B cell (primary cell): Measurements from ENCODE around the gene RNF32. TPM values are rescaled to one million over a fixed set of nuclear protein-coding genes. Genes with fewer than 3 reads are reported as not detected.

Experiments
- ATAC-seq: fragments of 200-7000 bp; cut with Tn5 transposase; one replicate; pipeline ENCODE4 v1.10.0; 2021; ENCODE audit warnings: low read depth, mild to moderate bottlenecking, moderate number of reproducible peaks, moderate library complexity
- CTCF ChIA-PET: fragments of 350-600 bp; sonication (Branson Sonifier 250); formaldehyde crosslinking; loops from one replicate; lab custom pipeline; 2021; ENCODE audit warnings: antibody characterized with exemption, inconsistent platforms; lab: Charles Lee
- POLR2A ChIA-PET: fragments of 350-600 bp; sonication (Branson Sonifier 250); formaldehyde crosslinking; loops from one replicate; lab custom pipeline; 2021; ENCODE audit warnings: antibody characterized with exemption; lab: Charles Lee
- DNase-seq: peaks from one replicate; pipeline ENCODE4 v3.0.0; 2013
- H2AFZ ChIP-seq: 2 replicates; pipeline ENCODE4 v1.6.1; 2012; ENCODE audit warnings: mild to moderate bottlenecking, low read depth, low read length; ENCODE audit not compliant: insufficient read depth, poor library complexity, severe bottlenecking
- H3K27ac ChIP-seq, 2 donors: 1 replicate in 1 of 2; 2 replicates in 1 of 2; pipeline ENCODE4 v1.5.1; 2012 to 2013; ENCODE audit warnings: low read length in 2 of 2, mild to moderate bottlenecking in 2 of 2, moderate library complexity in 1 of 2
- H3K27me3 ChIP-seq, 4 experiments: fragments of 200-600 bp in 1 of 4; sonication (generic) in 1 of 4; replicated peaks in 1 of 4; 1 replicate in 2 of 4; 2 replicates in 2 of 4; pipeline versions ENCODE4 v1.6.1 to v1.7.0; 2013 to 2016; ENCODE audit warnings: low read length in 3 of 4, mild to moderate bottlenecking in 2 of 4, mixed read lengths in 1 of 4, moderate library complexity in 1 of 4; ENCODE audit not compliant: insufficient read depth in 4 of 4, control insufficient read depth in 3 of 4; ENCODE audit errors: control extremely low read depth in 1 of 4
- H3K36me3 ChIP-seq, 2 experiments: replicated peaks in 1 of 2; 1 replicate in 1 of 2; 2 replicates in 1 of 2; pipeline versions ENCODE4 v1.6.1 to v1.7.1; 2013; ENCODE audit warnings: low read length in 1 of 2; ENCODE audit not compliant: insufficient read depth in 2 of 2, control insufficient read depth in 1 of 2; ENCODE audit errors: control extremely low read depth in 1 of 2, extremely low read depth in 1 of 2
- H3K4me1 ChIP-seq, 2 donors: fragments of 200-600 bp in 1 of 2; sonication (generic) in 1 of 2; 1 replicate in 1 of 2; 2 replicates in 1 of 2; pipeline versions ENCODE4 v1.5.1 to v1.6.1; 2013 to 2017; ENCODE audit warnings: low read length in 2 of 2; ENCODE audit not compliant: control insufficient read depth in 2 of 2, insufficient read depth in 2 of 2
- H3K4me2 ChIP-seq: replicated peaks from 2 replicates; pipeline ENCODE3; 2012; ENCODE audit warnings: mild to moderate bottlenecking, low read depth, low read length; ENCODE audit not compliant: poor library complexity, severe bottlenecking
- H3K4me3 ChIP-seq, 5 experiments: fragments of 200-600 bp in 1 of 5; sonication (generic) in 1 of 5; 1 replicate in 3 of 5; 2 replicates in 2 of 5; pipeline versions ENCODE4 v1.5.1 to v1.7.0; 2011 to 2016; ENCODE audit warnings: low read length in 4 of 5, mild to moderate bottlenecking in 4 of 5, low read depth in 2 of 5, control low read depth in 1 of 5, moderate library complexity in 1 of 5; ENCODE audit not compliant: insufficient read depth in 1 of 5; ENCODE audit errors: control extremely low read depth in 1 of 5, extremely low read depth in 1 of 5
- H3K79me2 ChIP-seq: fragments of 200-600 bp; sonication (generic); one replicate; pipeline ENCODE4 v1.6.0; 2016; ENCODE audit warnings: low read length; ENCODE audit not compliant: control insufficient read depth, insufficient read depth
- H3K9ac ChIP-seq: fragments of 200-600 bp; sonication (generic); 2 replicates; pipeline ENCODE4 v1.6.1; 2017; ENCODE audit warnings: mild to moderate bottlenecking, low read length, moderate library complexity
- H3K9me3 ChIP-seq, 3 donors: one replicate each; pipeline versions ENCODE4 v1.6.1 to v1.7.1; 2013; ENCODE audit warnings: low read length in 2 of 3; ENCODE audit not compliant: control insufficient read depth in 2 of 3, insufficient read depth in 1 of 3; ENCODE audit errors: control extremely low read depth in 1 of 3
- H4K20me1 ChIP-seq: 2 replicates; pipeline ENCODE4 v1.6.0; 2012; ENCODE audit warnings: mild to moderate bottlenecking, low read length; ENCODE audit not compliant: insufficient read depth, control insufficient read depth, poor library complexity, severe bottlenecking
- H3K27ac Mint-ChIP-seq: one replicate; pipeline ENCODE4 v1.8.0; 2021; ENCODE audit warnings: mixed read lengths
- H3K27me3 Mint-ChIP-seq: one replicate; pipeline ENCODE4 v1.8.0; 2021; ENCODE audit warnings: mixed read lengths
- H3K4me1 Mint-ChIP-seq: one replicate; pipeline ENCODE4 v1.8.0; 2021; ENCODE audit warnings: mixed read lengths
- H3K4me3 Mint-ChIP-seq: one replicate; pipeline ENCODE4 v1.8.0; 2021; ENCODE audit warnings: mixed read lengths
- H3K9me3 Mint-ChIP-seq: one replicate; pipeline ENCODE4 v1.8.0; 2022; ENCODE audit warnings: mixed read lengths; ENCODE audit not compliant: insufficient read depth
- EZH2 ChIP-seq: IDR thresholded peaks from 2 replicates; pipeline ENCODE4 v1.6.1; 2012; ENCODE audit warnings: borderline replicate concordance, low read depth, mild to moderate bottlenecking, moderate library complexity, low read length; ENCODE audit not compliant: insufficient read depth, poor library complexity, severe bottlenecking
- WGBS: methylation state at CpG from one replicate; pipeline ENCODE4 v1.1.5; 2013; ENCODE audit warnings: missing lambda C conversion rate; ENCODE audit not compliant: insufficient coverage; 5-methylcytosine and 5-hydroxymethylcytosine counted together
- intact Hi-C: fragments of 100-400 bp; cut with micrococcal nuclease; formaldehyde crosslinking; loops from one replicate; pipeline ENCODE4 v1.10.0; 2022
- polyA plus RNA-seq: library from polyadenylated mRNA; depleted of rRNA; stranded (reverse); fragments of >200 nt; gene quantifications from 2 replicates; pipeline ENCODE4 v1.2.3, GENCODE V29; 2012
- total RNA-seq, 2 donors: library from RNA; stranded (reverse); fragments of 120-200 nt in 1 of 2; gene quantifications; 1 replicate in 1 of 2; 2 replicates in 1 of 2; pipeline versions ENCODE4 v1.2.3 to v1.2.4, GENCODE V29; 2013 to 2022
- TF ChIP-seq, protein P1 (sequence below): fragments of 200-600 bp; IDR thresholded peaks from one replicate; pipeline ENCODE4 v1.8.0; 2022; ENCODE audit warnings: antibody characterized with exemption, mild to moderate bottlenecking

The RNF32 gene
- total and polyA plus RNA-seq, 2 donors (not counting 1 experiment from before 2014, with no cell fraction given) = 1.6 to 2.3 TPM

DNA sequence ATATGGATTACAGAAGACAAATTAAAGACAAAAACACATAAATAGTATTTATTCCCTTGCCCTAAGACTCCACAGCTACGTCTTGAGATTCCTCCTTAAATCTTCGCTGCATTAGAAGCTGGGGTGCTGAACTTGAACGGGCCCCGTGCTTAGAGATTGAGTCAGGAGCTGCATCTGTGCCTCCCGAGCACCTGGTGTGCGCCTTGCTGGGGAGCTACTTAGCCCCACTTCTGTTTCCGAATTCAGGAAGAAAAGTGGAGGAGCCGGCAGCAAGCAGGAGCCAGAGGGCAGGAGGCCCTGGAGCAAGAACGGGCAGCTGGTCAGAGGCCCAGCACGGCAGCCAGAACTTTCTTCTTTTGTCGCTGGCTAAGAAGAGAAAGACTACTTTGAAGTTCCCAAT, 30.4 kb upstream of the RNF32 start:
- ChIA-PET CTCF (no interaction called here), POLR2A (no interaction called here)
- Histone ChIP-seq H3K79me2 (no peaks in the 10 kb centered on the region), H3K27me3 (peaks cover 0 to 27% (median 6%) of the 10 kb centered on the region in 4 experiments), H3K4me2 (no peak overlapping the region), H3K9me3 (peaks cover 0 to 10% (median 0%) of the 10 kb centered on the region in 3 donors), H3K4me1 (peaks cover 9 to 13% of the 10 kb centered on the region in 2 donors), H3K27ac (no peak overlapping the region), H3K9ac (no peak overlapping the region), H4K20me1 (no peaks in the 10 kb centered on the region), H3K4me3 (no peak overlapping the region), H3K36me3 (no peaks in the 10 kb centered on the region), H2AFZ (no peak overlapping the region)
- DNase-seq = no peak
- Mint-ChIP-seq H3K4me1 (peaks cover 3% of the 10 kb centered on the region), H3K27ac (no peak overlapping the region), H3K27me3 (peaks cover 44% of the 10 kb centered on the region), H3K9me3 (no peaks in the 10 kb centered on the region), H3K4me3 (no peak overlapping the region)
- 93% methylated on average over 7 of the region's 11 CpGs for WGBS
- intact Hi-C loops = no loop called here
- TF ChIP-seq, protein P1, sequence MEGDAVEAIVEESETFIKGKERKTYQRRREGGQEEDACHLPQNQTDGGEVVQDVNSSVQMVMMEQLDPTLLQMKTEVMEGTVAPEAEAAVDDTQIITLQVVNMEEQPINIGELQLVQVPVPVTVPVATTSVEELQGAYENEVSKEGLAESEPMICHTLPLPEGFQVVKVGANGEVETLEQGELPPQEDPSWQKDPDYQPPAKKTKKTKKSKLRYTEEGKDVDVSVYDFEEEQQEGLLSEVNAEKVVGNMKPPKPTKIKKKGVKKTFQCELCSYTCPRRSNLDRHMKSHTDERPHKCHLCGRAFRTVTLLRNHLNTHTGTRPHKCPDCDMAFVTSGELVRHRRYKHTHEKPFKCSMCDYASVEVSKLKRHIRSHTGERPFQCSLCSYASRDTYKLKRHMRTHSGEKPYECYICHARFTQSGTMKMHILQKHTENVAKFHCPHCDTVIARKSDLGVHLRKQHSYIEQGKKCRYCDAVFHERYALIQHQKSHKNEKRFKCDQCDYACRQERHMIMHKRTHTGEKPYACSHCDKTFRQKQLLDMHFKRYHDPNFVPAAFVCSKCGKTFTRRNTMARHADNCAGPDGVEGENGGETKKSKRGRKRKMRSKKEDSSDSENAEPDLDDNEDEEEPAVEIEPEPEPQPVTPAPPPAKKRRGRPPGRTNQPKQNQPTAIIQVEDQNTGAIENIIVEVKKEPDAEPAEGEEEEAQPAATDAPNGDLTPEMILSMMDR = no peak
- TF ChIP-seq EZH2 = no peak
- no peak for ATAC-seq

DNA sequence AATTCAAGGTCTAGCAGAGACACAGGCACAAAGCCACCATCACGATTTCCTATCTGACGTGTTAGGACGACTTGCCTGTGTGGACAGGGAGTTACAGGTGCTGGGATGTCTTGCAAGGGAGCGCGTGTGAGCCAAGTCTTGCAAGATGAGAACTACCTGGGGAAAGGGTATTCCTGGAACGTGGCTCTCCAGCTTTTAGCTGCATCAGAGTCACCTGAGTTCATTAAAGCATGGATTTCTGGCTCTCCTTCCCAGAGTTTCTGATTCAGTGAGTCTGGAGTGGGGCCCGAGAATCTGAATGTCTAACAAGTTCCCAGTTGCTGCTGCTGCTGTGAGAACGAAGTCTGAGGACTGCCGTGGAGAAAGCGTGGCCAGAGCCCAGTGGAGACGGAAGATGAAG, 30.0 kb upstream of the RNF32 start:
- H4K20me1 ChIP-seq = no peaks in the 10 kb centered on the region
- TF ChIP-seq EZH2 = no peak
- TF ChIP-seq, protein P1 = no peak
- no peak overlapping the region for H3K4me3 ChIP-seq
- no peaks in the 10 kb centered on the region for H3K36me3 ChIP-seq
- Mint-ChIP-seq H3K27ac (no peak overlapping the region), H3K4me3 (no peak overlapping the region), H3K4me1 (peaks cover 3% of the 10 kb centered on the region), H3K27me3 (peaks cover 43% of the 10 kb centered on the region), H3K9me3 (no peaks in the 10 kb centered on the region)
- no peak for DNase-seq
- H3K27me3 ChIP-seq = peaks cover 0 to 24% (median 8%) of the 10 kb centered on the region in 4 experiments
- H3K9me3 ChIP-seq = peaks cover 0 to 7% (median 0%) of the 10 kb centered on the region in 3 donors
- H3K9ac ChIP-seq = no peak overlapping the region
- no peak overlapping the region for H2AFZ ChIP-seq
- H3K27ac ChIP-seq = no peak overlapping the region
- H3K4me2 ChIP-seq = no peak overlapping the region
- ChIA-PET POLR2A (no interaction called here), CTCF (no interaction called here)
- peaks cover 9 to 13% of the 10 kb centered on the region in 2 donors for H3K4me1 ChIP-seq
- intact Hi-C loops = no loop called here
- no peak for ATAC-seq
- no peaks in the 10 kb centered on the region for H3K79me2 ChIP-seq
- 88% methylated on average over 11 of the region's 11 CpGs for WGBS
